HG03442 (cell line): Measurements from ENCODE around the gene ZNF280A.

ENCODE experiments used
- ATAC-seq: cut with Tn5 transposase; IDR thresholded peaks from one replicate; pipeline ENCODE4 v1.9.1; 2021; ENCODE audit warnings: mild to moderate bottlenecking, moderate library complexity; ENCODE audit not compliant: unreplicated experiment

ZNF280A gene

DNA sequence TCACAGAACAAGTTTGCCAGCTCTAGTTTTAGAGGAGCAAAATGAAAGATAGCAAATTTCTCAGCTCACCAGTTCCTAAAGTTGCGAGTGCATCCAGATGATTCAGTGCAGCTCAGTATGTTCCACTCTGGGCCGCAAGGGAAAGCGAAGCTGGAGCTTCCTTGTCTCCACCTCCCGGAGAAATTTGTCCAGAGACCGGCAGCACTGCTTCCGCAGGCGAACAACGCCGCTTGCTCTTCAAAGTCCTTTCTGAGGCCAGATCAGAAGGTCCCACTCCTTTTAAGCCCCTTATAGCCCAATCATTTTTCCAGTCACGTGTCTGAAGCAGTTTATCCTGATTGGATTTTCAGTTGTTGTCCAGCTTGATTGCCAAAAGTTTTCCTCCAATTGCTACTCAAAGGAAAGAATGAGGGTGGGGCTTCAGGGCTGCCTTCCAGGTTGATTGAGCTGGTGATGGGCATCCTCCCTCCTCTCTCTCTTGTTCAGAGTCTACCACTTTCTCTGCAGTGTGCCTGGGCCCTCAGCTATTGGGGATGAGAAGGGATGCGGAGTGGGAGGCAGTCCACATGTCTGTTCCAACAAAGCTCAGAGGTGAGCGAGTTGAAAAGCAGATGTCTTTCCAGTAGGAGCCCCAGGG, at the start of gene ZNF280A:
TSS of gene ZNF280A (minus strand) at position 251 of the 637 bp plus-strand sequence. CDS start 4,640 bp downstream, outside the sequence.
- no peak for ATAC-seq

GRCh38 chr22:22569218-22569617, 49.1 kb upstream of the ZNF280A start:
- no peak for ATAC-seq

- ATAC-seq = no peak
Measured at GRCh38 chr22:22565981-22566380, 45.9 kb upstream of the ZNF280A start.

DNA sequence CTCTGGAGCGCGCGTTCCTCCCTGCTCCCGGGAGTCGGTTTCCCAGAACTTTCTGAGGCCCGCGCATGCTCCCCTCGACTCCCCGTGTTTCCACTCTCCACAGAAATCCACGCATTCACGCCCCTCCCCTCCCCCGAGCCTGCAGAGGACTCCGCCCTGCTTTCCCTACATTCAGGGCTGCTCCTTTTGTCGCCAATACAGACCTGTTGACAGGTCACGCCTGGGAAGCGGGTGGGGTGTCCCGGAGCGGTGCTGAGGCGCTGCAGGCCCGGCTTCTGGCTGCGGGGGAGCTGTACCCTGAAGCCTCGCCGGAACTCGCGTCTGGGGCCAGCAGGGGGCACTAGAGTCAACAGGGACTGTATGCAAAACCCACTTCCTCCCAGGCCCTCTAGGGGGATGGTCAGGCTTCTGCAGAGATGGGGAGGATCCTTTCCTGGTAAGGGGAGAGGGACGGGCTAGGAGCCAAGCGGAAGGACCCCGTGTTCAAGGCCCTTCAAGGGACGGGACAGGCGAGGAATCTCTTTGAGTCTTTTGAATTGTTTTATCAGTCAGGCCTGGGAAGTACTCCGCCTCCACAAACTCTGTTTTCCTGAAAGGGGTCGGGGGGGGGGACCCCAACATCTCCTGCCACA, 39.0 kb upstream of the ZNF280A start, which contains the start of gene PRAME:
TSS of gene PRAME (minus strand) at position 294 of the 632 bp plus-strand sequence. CDS start 2,433 bp downstream, outside the sequence.
- ATAC-seq = no peak

DNA sequence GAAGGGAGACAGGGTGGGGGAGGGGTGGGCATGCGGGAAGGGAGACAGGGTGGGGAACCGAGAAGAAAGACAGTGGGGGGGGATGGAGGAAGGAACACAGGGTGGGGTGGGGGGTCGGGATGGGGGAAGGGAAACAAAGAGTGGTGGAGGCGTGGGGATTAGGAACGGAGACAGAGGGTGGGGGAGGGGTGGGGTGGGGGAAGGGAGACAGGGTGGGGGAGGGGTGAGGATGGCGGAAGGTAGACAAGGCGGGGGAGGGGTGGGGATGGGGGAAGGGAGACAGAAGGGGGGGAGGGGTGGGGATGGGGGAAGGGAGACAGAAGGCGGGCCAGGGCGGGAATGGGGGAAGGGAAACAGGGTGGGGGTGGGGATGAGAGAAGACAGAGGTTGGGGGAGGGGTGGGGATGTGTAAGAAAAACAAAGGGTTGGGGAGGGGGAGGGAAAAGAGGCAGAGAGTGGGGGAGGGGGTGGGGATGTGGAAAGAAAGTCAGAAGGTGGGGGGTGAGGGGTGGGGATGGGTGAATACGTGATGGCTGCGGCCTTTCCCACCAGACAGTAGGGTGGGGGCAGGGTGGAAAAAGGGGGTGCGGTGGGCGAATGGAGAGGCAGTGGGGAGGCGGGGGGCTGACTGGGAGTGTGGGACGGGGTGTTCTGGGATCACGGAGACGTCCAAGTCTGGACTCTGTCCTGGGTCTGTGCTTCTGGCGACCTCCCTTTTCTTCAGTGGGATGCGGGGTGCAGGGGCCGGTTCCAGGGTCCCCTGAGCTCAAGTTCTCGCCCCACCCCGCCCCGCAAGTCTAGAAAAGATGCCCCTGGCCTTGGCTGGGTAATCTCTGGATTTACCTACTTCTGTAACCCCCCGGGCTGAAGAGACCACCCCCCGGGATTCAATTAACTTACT, 38.3 kb upstream of the ZNF280A start:
- no peak for ATAC-seq

DNA sequence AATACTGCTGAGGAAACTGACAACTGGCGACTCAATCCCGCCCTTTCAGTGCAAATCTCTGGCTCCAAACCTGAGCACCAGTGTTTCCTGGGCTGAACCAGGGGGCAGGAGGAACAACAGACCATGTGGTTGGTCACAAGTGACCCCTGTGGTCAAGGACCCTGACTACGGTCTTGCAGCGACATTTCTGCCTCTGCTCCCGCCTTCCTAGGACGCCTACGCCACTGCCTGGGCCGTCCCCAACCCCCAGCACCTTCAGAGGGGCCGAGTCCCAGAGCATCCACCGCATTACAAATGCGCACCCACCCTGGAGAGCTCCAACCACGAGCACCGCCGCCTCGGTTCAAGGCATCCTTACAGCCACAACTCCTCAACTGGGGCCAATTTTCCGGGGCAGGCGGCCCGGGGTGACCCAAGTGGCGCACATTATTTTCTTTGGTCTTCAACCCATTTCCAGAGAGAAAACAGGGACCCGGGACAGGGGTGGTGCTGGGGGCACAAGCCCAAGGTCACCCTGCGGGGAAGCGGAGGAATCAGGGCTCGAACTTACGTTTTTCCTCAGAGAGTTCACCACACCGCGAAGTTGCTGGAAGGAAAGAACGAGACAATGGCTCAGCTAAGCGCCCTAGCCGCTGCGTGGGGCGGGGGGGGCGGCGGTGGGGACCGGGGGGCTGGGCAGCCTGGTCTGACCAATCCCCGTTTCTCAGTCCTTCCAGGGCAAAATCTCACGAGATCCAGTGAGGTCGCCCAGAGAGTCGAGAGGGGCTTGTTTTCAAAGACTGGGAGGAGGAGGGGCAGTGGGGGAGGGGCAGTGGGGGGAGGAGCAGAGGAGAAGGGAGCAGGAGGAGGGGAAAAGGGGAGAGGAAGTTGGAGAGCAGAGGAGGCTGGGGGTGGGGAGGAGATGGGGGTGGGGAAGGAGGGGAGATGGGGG, 37.2 kb upstream of the ZNF280A start:
- ATAC-seq = no peak

DNA sequence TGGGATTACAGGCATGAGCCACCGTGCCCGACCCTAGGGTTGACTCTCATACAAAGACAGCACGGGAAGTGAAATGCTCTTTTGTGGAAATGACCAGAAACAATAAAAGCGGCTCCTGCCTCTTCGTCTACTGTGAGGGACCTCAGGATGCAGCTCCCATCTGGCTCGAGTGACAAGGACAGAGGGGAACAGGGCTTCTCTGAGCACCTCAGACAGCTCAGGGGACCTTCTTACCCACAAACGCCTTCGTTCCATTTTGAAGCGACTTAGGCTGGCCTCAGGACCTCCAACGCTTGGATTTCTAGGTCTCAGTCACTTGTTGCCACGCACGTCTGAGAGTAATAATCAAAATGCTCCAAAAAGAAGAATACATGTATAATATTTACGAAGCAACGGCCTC, 36.5 kb upstream of the ZNF280A start:
- ATAC-seq = no peak

GRCh38 chr22:22555596-22555995, 35.5 kb upstream of the ZNF280A start:
- ATAC-seq = no peak

GRCh38 chr22:22554587-22555284, 34.7 kb upstream of the ZNF280A start:
- no peak for ATAC-seq

- ATAC-seq = no peak
Measured at GRCh38 chr22:22553735-22554586, 33.9 kb upstream of the ZNF280A start.

DNA sequence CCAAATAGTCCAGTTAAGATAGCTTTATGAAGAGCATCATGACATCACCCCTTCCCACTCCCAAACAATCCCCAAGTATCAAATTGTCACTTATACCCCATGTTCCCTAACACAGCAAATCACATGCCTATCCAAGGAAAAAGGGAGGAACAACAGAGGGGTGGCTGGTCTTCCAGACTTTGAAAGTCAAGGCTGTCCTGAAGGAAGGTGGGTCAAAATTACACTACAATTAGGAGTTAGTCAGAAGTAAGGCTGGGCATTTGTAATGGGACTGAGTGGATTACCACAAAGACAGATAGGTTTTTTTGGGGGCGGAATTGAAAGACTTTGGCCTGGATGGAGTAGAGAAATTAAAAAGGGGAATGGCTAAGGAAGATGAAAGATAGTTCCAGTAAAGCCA, 33.1 kb upstream of the ZNF280A start:
- ATAC-seq = no peak

GRCh38 chr22:22552630-22553029, 32.6 kb upstream of the ZNF280A start:
- ATAC-seq = no peak

GRCh38 chr22:22550789-22551434, 30.8 kb upstream of the ZNF280A start:
- no peak for ATAC-seq

DNA sequence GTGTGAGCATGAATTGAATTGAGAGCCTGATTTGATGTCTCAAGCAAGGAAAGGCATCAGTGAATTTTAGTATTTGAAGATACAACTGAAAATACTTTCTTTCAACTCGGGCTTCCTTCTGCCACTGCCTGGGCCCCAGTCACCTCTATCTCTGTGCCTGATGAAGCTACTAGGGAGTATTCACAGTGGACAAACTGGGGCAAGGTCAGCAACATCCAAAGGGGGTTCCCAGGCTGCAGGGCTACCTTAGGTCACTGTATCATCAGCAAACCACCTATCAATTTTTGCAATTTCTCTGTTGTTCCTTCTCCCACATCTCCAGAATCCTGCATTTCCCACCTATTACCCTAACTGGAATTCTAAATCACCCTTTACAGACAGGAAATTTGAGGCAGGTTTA, 28.8 kb upstream of the ZNF280A start:
- no peak for ATAC-seq

- ATAC-seq = no peak
Measured at GRCh38 chr22:22548317-22548716, 28.2 kb upstream of the ZNF280A start.

DNA sequence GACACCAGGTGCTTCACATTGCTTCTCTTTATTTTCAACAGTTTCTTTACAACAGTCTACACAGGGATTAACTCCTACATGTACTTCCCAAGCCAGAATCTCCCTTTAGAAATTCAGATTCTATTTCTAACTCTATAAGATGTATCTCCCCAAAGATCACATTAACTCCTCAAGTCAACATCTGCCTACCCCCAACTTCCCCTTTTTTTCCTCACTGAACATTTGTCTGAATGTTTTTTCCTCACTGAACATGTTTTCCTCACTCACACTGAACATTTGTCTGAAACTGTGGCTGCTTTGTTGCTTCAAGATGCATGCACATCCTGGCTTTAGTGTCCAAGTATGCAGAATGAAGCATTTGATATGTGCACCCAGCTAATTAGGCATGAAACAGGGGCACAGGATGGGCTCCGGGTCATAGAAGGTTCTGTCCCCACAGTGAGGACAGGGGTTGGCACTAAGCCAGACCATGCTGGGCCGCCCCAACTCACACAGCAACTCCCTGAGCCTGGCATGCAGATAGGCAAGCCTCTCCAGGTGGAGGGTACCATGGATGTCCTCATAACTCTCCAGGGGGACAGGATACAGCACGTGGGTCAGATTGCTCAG, 27.7 kb upstream of the ZNF280A start:
- no peak for ATAC-seq

DNA sequence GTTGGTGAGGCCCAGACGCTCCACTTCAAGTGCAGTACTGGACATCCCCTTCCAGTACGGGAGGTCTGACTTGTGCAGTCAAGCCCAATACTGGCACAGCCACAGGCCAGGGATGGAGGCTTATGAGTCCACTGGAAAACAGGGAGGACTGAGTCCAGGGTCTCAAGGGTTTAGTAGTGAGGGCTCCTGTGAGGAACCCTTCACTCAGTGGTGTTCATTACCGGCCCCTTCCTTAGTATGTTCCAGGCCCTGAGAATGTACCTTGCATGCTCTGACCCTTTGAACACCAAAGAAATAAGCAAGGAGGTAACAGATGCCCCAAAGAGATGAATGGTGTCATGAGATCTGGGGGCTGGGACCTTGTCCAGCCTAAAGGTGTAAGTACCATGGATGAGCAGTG, 27.2 kb upstream of the ZNF280A start:
- no peak for ATAC-seq

DNA sequence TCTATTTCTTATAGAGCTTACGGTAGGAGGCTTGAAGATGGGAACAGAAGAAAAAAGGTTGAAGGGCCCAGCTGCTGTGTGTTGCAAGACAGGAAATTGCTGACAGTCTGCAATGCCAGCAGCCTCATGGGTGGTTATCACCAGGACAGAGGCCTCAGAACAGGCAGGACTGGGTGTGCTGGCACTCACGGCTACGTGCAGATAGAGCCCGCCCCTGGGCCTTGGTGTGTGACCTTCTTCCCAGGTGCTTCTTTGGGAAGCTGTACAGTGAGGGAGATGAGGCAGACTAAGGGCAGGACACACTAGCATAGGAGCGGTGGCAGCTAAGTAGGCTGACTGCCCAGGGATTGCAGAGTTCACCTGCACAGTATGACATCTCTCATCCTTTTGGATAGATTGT, 26.4 kb upstream of the ZNF280A start:
- ATAC-seq = no peak
